NCI-H1092 treated with DMSO at 0.1 percent for 48 hours (cell line): ENCODE measurements around the gene GGTA1.
"Not testable (repeated sequence)": the region's sequence is repeated elsewhere in the genome, so short reads cannot be mapped to it uniquely, and the experiment has no call there.

ENCODE experiments used
- DNase-seq: peaks from one replicate; lab custom pipeline; 2025; lab: John Stamatoyannopoulos, UW

Gene GGTA1

DNA sequence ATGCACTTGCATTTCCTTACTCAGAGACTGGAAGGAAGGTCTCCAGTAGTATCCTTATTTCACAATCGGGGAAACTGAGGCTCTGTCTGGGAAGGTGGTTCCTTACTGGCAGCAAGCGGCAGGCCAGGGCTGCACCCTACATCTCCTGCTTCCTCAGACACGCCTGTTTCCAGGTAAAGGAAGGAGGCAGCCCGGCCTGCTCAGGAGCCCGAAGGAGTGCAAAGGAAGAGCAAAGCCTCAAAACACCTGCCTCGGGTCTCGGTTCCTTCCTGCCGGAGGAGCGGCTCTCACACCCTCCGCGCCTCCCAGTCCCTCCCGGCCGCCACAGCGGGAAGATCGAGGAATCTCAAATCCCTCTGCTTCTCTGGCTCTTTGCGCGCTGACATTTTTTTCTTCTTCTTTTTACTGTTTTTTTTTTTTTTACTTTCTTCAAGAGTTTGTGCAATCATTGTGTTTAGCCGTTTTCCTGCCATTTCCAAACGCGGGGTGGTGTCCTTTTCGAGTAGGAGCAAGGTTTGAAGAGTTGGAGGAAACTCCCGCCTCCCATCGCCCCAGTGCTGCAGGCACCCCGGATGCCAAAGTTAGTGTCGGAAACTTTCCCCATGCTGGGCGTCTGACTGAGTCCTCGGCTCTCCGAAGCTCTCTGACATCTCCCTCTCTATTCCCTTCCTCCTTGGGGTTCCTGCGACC lies 1.0 kb downstream of the GGTA1 start:
- DNase-seq, result no peak

DNA sequence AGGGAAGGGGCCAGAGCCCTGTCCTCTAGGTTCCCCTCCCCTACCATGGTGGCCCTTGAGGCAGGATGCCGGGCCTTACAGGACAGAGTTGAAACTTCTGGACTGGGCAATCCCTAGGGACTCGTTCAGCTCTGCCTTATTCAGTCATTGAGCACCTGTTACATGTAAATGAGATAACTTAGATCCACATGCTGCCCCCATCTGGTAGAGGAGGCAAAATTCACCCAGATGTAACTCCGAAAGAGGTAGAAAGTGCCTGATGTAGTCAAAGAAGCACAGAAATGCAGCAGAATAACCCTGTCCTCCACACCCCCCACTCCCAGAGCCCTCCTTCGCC lies 1.5 kb downstream of the GGTA1 start:
- DNase-seq, result peak; percentile 83

DNA sequence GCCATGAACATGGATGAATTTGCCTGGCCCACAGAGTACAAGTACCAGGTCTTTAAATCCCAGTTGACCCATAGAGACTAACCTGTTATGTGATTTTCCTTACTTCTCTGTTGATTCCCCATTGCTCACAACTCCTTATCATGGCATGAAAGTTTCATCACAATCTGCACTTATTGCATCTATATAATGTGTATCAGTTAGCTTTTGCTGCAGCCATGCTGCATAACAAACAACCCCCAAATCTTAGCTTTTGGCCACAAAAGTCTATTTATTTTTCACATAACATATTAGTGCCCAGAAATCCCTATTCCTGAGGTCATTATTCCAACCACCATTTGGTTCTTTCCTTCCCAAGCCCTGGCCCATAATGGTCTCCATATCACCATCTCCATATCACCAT lies 3.7 kb downstream of the GGTA1 start:
- no peak for DNase-seq

DNA sequence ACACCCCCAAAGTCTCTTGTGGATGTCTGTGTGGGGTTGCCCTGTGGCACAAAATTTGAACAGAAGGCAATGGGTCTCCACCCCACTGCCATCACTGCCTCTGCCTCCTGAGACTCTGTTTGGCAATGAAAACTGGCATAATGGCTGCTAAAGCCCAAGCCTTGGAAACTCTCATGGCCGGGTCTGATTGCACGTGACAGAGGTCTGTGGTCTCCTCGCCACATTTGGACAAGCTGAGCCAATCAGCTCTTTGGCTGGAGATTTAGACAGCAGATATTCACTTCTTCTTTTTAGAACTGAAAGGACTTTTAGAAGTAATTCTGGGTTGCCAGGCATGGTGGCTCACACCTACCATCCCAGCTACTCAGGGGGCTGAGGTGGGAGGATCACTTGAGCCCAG lies 5.5 kb downstream of the GGTA1 start:
- DNase-seq, result no peak

DNA sequence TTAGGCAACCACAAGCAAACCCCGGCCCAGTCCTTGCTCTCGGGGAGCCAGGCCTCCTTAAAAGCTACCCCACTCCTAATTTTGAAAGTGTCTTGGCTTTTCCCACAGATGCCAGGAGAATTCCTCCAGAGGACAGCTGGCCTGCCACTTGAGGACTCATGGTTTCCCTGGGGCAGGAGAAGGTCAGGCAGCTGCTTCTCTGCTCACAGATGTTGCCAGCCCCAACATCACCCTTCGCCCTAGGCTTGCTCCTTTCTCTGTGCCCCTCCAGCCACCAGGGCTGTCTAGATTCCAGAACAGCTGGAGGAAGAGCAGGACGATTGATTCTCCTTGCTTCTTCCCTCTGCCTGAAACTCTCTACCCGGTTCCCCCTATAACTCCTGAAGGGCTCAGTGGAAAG lies 8.5 kb downstream of the GGTA1 start:
- DNase-seq, result no peak

GRCh38 chr9:121489344-121489743 lies 10.3 kb downstream of the GGTA1 start:
- no peak for DNase-seq

DNA sequence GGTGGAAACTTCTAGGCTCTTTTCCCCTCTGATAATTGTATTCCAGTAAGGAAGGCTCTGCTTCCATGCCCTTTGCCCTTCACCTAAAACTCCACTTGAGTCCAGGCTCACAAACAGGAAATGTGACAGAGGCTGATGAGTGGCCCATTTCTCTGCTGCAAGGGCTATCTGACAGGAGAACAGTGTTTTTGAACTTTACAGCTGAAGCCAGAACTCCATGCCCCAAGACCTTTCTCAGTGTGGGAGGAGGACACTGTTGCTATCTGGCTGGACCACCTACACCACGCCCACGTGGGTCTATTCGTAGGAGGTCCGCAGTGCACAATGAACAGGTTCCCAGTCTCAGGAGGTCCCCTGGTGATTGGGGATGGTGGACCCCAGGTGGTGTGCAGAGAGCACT lies 13.6 kb downstream of the GGTA1 start:
- DNase-seq, result no peak

- no peak for DNase-seq
These were observed 14.0 kb downstream of the GGTA1 start for GRCh38 chr9:121485623-121486022.

GRCh38 chr9:121484651-121485446 lies 14.8 kb downstream of the GGTA1 start:
- no peak for DNase-seq

DNA sequence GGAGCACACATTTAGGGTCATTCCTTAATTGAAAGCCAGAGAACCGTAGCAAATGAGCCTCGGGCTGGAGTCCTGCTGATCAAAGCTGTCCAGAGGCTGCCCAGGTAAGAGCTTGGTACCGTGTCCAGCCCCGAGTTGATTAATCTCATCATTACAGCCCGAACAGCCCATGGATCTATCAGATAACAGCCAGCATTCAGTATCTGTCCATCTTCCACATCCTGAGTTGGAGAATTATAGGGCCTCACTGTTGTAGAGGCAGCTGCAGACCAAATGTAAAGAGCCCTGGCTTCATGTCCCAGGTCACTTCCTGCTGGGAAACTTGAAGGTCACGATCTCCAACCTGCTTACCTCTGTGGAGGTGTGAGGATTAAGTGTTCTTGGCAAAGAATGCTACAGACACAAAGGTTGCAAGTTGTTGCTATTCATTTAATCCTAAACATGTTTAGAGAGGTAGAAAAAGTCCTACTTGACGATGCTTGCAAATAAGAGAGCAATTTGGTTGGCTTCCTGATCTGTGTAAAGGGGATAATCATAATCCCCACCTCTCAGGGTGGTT lies 16.1 kb downstream of the GGTA1 start:
- DNase-seq, result no peak

GRCh38 chr9:121483049-121483448 lies 16.6 kb downstream of the GGTA1 start:
- DNase-seq, result peak; percentile 19

DNA sequence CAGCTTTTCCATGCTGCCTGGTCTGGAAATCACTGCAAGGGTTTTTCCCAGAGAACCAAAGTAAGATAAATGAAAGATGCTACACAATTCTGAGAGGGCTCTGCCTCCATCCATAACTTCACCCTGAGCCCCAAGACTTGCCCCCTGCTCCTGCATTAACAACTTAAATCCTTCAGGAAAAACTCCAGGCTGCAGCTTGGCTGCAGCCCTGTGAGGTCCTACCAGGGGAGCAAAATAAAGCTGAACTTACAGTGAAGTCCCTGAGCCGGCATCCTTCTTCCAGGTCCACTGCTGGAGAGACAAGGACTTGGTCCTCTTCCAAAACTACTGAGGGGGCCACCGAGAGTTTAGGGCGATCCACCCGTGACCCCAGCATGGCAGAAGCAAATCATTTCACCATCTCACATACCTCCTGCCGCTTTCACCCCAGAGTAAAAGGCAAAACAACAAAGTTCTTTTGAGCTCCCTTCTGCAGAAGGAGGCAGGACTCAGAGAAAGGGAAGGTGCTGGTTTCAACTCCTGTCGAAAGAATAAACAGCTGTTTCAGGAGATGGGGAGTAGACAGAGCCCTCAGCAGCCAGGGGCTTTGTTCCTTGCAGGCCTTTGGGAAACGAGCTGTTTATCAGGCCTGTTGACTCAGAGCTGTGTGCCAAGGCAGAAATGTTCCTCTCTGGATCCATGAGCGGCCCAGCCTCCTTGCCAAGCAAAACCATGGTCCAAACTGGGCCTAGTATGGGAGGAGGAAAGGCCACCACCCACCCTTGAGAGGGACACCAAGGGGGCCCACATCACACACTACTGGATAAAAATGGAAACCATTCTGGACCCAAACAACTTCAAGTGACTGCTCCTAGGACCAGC lies 20.6 kb downstream of the GGTA1 start:
- DNase-seq, result peak; percentile 6

DNA sequence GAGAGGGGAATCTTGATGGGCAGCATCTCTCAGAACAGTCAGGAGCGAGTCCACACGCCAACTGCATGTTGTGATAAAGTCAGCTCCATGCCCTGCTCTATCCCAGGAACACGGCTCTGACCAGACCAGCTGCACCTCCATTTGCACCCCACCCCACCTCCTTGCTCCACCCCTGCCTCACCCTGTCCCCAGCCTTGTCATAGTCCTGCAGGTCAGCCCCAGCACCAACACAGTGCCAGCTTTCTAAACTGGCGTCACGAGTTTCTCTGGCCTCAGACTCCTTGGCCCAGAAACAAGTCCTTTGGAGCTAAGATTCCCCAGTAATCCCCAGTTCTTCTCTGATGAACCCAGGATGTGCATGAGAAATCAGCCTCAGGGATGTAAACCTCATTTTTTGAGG lies 23.5 kb downstream of the GGTA1 start:
- no peak for DNase-seq

DNA sequence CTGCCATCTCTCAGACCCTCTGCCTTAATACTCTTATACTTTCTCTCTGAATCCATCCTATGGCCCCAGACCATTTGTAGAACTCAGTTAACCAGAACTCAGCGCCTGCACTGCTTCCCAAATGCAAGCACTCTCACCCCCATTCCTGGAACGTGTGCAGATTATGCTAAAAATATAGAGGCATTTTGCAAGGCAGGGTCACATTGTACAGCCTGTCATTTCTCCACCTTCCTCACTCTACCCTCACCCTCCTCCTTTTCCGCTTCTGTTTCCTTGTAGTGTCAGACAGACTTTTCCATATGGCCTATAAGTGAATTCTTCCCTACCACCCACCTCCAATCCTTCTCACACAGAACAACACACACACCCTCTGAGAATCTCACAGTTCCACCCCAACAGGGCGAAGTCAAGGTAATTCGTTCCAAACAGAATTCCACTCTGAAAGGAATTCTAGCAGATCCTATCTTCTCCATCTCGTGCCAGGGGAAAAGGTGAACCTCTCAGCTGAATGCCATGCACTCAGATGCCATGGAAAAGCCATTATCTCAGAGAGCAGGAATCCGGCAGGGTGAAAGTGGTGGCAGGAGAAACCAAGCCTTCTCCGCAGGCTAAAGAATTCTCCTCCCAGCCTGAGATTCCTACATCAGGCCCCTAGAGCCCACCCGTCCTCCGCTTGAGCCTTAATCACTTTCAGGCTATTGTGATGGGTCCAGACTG lies 25.3 kb downstream of the GGTA1 start:
- no peak for DNase-seq

DNA sequence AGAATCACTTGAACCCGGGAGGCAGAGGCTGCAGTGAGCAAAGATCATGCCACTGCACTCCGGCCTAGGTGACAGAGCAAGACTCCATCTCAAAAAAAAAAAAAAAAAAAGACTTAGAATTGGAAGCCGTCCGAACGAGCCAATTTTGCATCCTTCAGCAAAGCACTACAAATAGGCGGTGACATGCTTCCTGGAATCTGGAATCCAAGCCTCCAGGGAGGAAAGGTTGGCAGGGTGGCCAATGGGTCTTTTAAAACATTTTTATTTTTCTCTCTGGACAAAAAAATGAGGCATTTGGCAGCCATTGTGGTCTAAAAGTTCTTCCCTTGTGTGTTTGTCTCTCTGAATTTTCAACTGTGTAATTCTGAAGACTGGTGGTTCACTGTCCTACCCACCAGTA lies 26.4 kb downstream of the GGTA1 start:
- no peak for DNase-seq

- DNase-seq, result no peak
These were observed 27.2 kb downstream of the GGTA1 start for GRCh38 chr9:121472446-121472845.

GRCh38 chr9:121466142-121466541 lies 33.5 kb downstream of the GGTA1 start:
- DNase-seq, result no peak

DNA sequence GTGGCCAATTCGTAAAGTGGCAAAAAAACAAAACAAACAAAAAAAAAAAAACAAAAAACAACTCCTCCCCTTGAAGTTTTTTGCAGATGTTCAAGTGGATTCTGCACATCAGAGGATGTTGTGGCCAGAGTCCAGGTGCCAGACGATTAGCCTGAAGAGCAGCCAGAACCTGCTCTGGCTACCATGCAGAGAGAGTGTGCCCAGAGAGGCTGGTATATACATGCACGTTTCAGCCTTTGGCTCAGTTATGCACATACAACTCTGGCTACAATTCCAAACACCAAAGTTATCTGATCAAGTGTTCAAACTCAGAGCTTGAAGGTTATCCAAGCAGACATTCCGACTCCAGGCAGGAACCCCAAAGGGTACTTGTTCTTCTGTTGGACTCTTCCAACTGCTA lies 34.7 kb downstream of the GGTA1 start:
- DNase-seq, result no peak

DNA sequence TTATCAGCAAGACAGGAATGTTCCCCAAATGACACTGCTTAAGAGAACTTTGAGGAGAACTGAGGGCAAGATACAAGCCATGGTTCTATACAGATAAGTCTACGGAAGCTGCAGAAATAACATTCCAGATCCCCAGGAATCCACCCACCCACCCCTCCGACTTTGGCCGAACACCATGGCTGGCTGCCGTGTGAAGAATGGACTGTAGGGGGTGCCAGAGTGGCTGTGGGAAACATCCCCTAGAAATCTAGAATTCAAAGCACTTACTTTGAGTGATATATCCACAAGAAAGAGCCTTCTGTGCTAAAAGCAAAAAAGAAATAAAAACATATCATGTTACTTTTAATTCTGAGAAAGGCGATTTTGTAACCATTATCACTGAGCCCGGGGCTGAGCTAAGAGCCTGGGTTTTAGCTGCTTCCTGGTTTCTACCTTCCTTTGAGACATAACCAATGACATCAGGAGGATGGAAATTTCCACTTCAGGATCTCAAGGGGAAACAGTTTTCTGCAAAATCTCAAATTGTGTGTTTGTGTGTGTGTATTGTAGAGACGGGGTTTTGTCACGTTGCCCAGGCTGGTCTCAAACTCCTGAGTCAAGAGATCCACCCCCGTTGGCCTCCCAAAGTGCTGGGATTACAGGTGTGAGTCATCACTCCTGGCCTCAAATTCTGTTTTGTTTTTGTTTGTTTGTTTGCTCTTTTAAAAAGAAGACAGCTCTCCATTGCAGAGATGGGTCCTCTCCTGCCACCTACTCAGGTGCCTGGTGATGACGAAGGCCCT lies 36.4 kb downstream of the GGTA1 start:
- peak; percentile 15 for DNase-seq

DNA sequence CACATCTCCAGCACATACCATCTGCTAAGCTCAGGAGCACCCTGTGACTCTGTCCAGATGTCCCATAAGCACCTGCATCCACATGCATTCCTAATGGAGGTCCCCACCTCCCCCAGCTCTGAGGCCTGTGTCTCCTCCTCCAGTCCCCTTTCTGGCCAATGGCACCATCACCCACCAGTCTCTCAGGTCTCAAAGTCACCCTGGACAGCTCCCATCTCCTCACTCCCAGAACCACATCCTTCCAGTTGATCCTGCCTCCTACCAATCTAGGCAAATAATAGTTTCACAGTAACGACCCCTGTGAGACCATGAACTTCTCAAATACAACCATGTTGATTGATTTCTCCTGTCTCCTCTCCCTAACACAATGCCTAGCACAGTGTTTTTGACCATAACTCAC lies 40.1 kb downstream of the GGTA1 start:
- DNase-seq, result no peak

- DNase-seq, result not testable (repeated sequence)
These were observed 41.2 kb downstream of the GGTA1 start for GRCh38 chr9:121458449-121458848.
